Fibroblast of lung (primary cell): ENCODE data around the gene ZNF579.

Experiments
- CTCF ChIP-seq, 2 donors: IDR thresholded peaks in 1 of 2; conservative IDR thresholded peaks in 1 of 2; 1 replicate in 1 of 2; 2 replicates in 1 of 2; pipeline ENCODE4 v1.5.1; 2011 to 2012; ENCODE audit warnings: low read length in 2 of 2, control low read depth in 1 of 2, inconsistent platforms in 1 of 2, low read depth in 1 of 2, mild to moderate bottlenecking in 1 of 2
- EZH2 ChIP-seq: IDR thresholded peaks from 2 replicates; pipeline ENCODE4 v1.5.1; 2012; ENCODE audit warnings: low read length, control low read depth, mild to moderate bottlenecking; ENCODE audit errors: missing control alignments

DNA sequence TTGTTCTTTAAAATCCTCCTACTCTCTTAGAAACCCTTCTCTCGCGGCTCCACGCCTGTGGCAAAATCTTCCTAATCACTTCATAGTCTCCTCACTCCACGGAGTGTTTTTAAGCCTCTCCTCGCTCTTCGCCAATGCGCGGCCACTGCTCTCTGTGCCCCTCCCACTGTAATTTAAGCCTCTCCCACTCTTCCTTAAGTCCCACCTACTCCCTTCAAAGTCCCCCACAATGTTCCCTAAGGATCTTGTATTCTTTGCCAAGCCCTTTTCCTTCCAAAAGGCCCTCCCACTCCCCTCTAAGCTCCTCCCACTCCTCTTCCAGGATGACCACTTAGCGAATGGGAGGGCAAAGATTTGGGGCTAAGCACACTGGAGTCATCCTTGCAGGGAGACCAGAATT is 17.4 kb upstream of the ZNF579 start:
- TF ChIP-seq CTCF (conservative IDR thresholded peaks at IDR 0.05 in 1 of 2, IDR thresholded peaks at IDR 0.05 in 1 of 2; ENCODE audit: low read depth in 1 of 2, low read length in 2 of 2) (no peak), EZH2 (no peak)
